ENCODE measurements around the gene CHST11.

CHST11 gene

GRCh38 chr12:104575442-104576186, 118.9 kb downstream of the CHST11 start:
- no peaks in the 10 kb centered on the region for H3K27me3 ChIP-seq (ENCODE audit: control insufficient read depth in 1 of 2, insufficient read depth in 2 of 2, low read length in 2 of 2)
- H3K4me1 ChIP-seq (ENCODE audit: control insufficient read depth in 1 of 2, insufficient read depth in 2 of 2, low read length in 2 of 2), result peaks cover 11 to 18% of the 10 kb centered on the region in 2 donors
- H3K9me3 ChIP-seq (ENCODE audit: control insufficient read depth in 1 of 2, low read length in 2 of 2), result no peaks in the 10 kb centered on the region
- no peak overlapping the region for H3K4me3 ChIP-seq (ENCODE audit: low read depth in 1 of 2, low read length in 2 of 2)
- no peak overlapping the region for H3K9ac ChIP-seq (ENCODE audit: low read depth in 1 of 2, low read length in 2 of 2)
- no peak overlapping the region for H3K27ac ChIP-seq (ENCODE audit: low read depth, low read length)
- no peaks in the 10 kb centered on the region for H3K36me3 ChIP-seq (ENCODE audit: control insufficient read depth in 1 of 2, insufficient read depth in 2 of 2, low read length in 2 of 2)

- peaks cover 16 to 21% of the 10 kb centered on the region in 2 donors for H3K4me1 ChIP-seq (ENCODE audit: control insufficient read depth in 1 of 2, insufficient read depth in 2 of 2, low read length in 2 of 2)
- no peaks in the 10 kb centered on the region for H3K36me3 ChIP-seq (ENCODE audit: control insufficient read depth in 1 of 2, insufficient read depth in 2 of 2, low read length in 2 of 2)
- no peaks in the 10 kb centered on the region for H3K9me3 ChIP-seq (ENCODE audit: control insufficient read depth in 1 of 2, low read length in 2 of 2)
- no peak overlapping the region for H3K9ac ChIP-seq (ENCODE audit: low read depth in 1 of 2, low read length in 2 of 2)
- H3K27me3 ChIP-seq (ENCODE audit: control insufficient read depth in 1 of 2, insufficient read depth in 2 of 2, low read length in 2 of 2), result no peaks in the 10 kb centered on the region
- H3K27ac ChIP-seq (ENCODE audit: low read depth, low read length), result no peak overlapping the region
- no peak overlapping the region for H3K4me3 ChIP-seq (ENCODE audit: low read depth in 1 of 2, low read length in 2 of 2)
These were observed 119.5 kb downstream of the CHST11 start for GRCh38 chr12:104576187-104576778.

GRCh38 chr12:104576980-104577580, 120.3 kb downstream of the CHST11 start:
- peaks cover 20 to 29% of the 10 kb centered on the region in 2 donors for H3K4me1 ChIP-seq (ENCODE audit: control insufficient read depth in 1 of 2, insufficient read depth in 2 of 2, low read length in 2 of 2)

GRCh38 chr12:104577581-104577981, 120.8 kb downstream of the CHST11 start:
- peaks cover 20 to 30% of the 10 kb centered on the region in 2 donors for H3K4me1 ChIP-seq (ENCODE audit: control insufficient read depth in 1 of 2, insufficient read depth in 2 of 2, low read length in 2 of 2)

More at GRCh38 chr12:104576980-104577580, 120.3 kb downstream of the CHST11 start:
- H3K4me3 ChIP-seq (ENCODE audit: low read depth in 1 of 2, low read length in 2 of 2), result no peak overlapping the region
- no peak overlapping the region for H3K27ac ChIP-seq (ENCODE audit: low read depth, low read length)
- no peaks in the 10 kb centered on the region for H3K27me3 ChIP-seq (ENCODE audit: control insufficient read depth in 1 of 2, insufficient read depth in 2 of 2, low read length in 2 of 2)
- no peaks in the 10 kb centered on the region for H3K36me3 ChIP-seq (ENCODE audit: control insufficient read depth in 1 of 2, insufficient read depth in 2 of 2, low read length in 2 of 2)
- H3K9me3 ChIP-seq (ENCODE audit: control insufficient read depth in 1 of 2, low read length in 2 of 2), result no peaks in the 10 kb centered on the region
- no peak overlapping the region for H3K9ac ChIP-seq (ENCODE audit: low read depth in 1 of 2, low read length in 2 of 2)

GRCh38 chr12:104578453-104578852, 121.7 kb downstream of the CHST11 start:
- H3K36me3 ChIP-seq (ENCODE audit: control insufficient read depth in 1 of 2, insufficient read depth in 2 of 2, low read length in 2 of 2), result no peaks in the 10 kb centered on the region
- H3K27ac ChIP-seq (ENCODE audit: low read depth, low read length), result no peak overlapping the region
- H3K4me3 ChIP-seq (ENCODE audit: low read depth in 1 of 2, low read length in 2 of 2), result no peak overlapping the region
- H3K9ac ChIP-seq (ENCODE audit: low read depth in 1 of 2, low read length in 2 of 2), result no peak overlapping the region
- H3K9me3 ChIP-seq (ENCODE audit: control insufficient read depth in 1 of 2, low read length in 2 of 2), result no peaks in the 10 kb centered on the region
- H3K4me1 ChIP-seq (ENCODE audit: control insufficient read depth in 1 of 2, insufficient read depth in 2 of 2, low read length in 2 of 2), result peaks cover 20 to 30% of the 10 kb centered on the region in 2 donors
- H3K27me3 ChIP-seq (ENCODE audit: control insufficient read depth in 1 of 2, insufficient read depth in 2 of 2, low read length in 2 of 2), result no peaks in the 10 kb centered on the region

More at GRCh38 chr12:104577581-104577981, 120.8 kb downstream of the CHST11 start:
- no peaks in the 10 kb centered on the region for H3K27me3 ChIP-seq (ENCODE audit: control insufficient read depth in 1 of 2, insufficient read depth in 2 of 2, low read length in 2 of 2)
- no peaks in the 10 kb centered on the region for H3K36me3 ChIP-seq (ENCODE audit: control insufficient read depth in 1 of 2, insufficient read depth in 2 of 2, low read length in 2 of 2)
- no peaks in the 10 kb centered on the region for H3K9me3 ChIP-seq (ENCODE audit: control insufficient read depth in 1 of 2, low read length in 2 of 2)
- no peak overlapping the region for H3K9ac ChIP-seq (ENCODE audit: low read depth in 1 of 2, low read length in 2 of 2)
- H3K4me3 ChIP-seq (ENCODE audit: low read depth in 1 of 2, low read length in 2 of 2), result no peak overlapping the region
- H3K27ac ChIP-seq (ENCODE audit: low read depth, low read length), result no peak overlapping the region

- Histone ChIP-seq H3K9me3 (ENCODE audit: control insufficient read depth in 1 of 2, low read length in 2 of 2) (no peaks in the 10 kb centered on the region), H3K36me3 (ENCODE audit: control insufficient read depth in 1 of 2, insufficient read depth in 2 of 2, low read length in 2 of 2) (no peaks in the 10 kb centered on the region), H3K27me3 (ENCODE audit: control insufficient read depth in 1 of 2, insufficient read depth in 2 of 2, low read length in 2 of 2) (no peaks in the 10 kb centered on the region), H3K4me1 (ENCODE audit: control insufficient read depth in 1 of 2, insufficient read depth in 2 of 2, low read length in 2 of 2) (peaks cover 20 to 30% of the 10 kb centered on the region in 2 donors), H3K9ac (ENCODE audit: low read depth in 1 of 2, low read length in 2 of 2) (no peak overlapping the region), H3K4me3 (ENCODE audit: low read depth in 1 of 2, low read length in 2 of 2) (no peak overlapping the region), H3K27ac (ENCODE audit: low read depth, low read length) (no peak overlapping the region)
These were observed 123.2 kb downstream of the CHST11 start for GRCh38 chr12:104579718-104580495.

GRCh38 chr12:104581005-104581570, 124.3 kb downstream of the CHST11 start:
- H3K27ac ChIP-seq (ENCODE audit: low read depth, low read length), result no peak overlapping the region
- H3K36me3 ChIP-seq (ENCODE audit: control insufficient read depth in 1 of 2, insufficient read depth in 2 of 2, low read length in 2 of 2), result no peaks in the 10 kb centered on the region
- no peak overlapping the region for H3K4me3 ChIP-seq (ENCODE audit: low read depth in 1 of 2, low read length in 2 of 2)
- H3K9ac ChIP-seq (ENCODE audit: low read depth in 1 of 2, low read length in 2 of 2), result no peak overlapping the region
- no peaks in the 10 kb centered on the region for H3K9me3 ChIP-seq (ENCODE audit: control insufficient read depth in 1 of 2, low read length in 2 of 2)
- no peaks in the 10 kb centered on the region for H3K27me3 ChIP-seq (ENCODE audit: control insufficient read depth in 1 of 2, insufficient read depth in 2 of 2, low read length in 2 of 2)
- peaks cover 20 to 26% of the 10 kb centered on the region in 2 donors for H3K4me1 ChIP-seq (ENCODE audit: control insufficient read depth in 1 of 2, insufficient read depth in 2 of 2, low read length in 2 of 2)

GRCh38 chr12:104582739-104583138, 126.0 kb downstream of the CHST11 start:
- Histone ChIP-seq H3K4me1 (ENCODE audit: control insufficient read depth in 1 of 2, insufficient read depth in 2 of 2, low read length in 2 of 2) (peaks cover 20 to 21% of the 10 kb centered on the region in 2 donors), H3K9ac (ENCODE audit: low read depth in 1 of 2, low read length in 2 of 2) (no peak overlapping the region), H3K27ac (ENCODE audit: low read depth, low read length) (no peak overlapping the region), H3K27me3 (ENCODE audit: control insufficient read depth in 1 of 2, insufficient read depth in 2 of 2, low read length in 2 of 2) (no peaks in the 10 kb centered on the region), H3K36me3 (ENCODE audit: control insufficient read depth in 1 of 2, insufficient read depth in 2 of 2, low read length in 2 of 2) (no peaks in the 10 kb centered on the region), H3K4me3 (ENCODE audit: low read depth in 1 of 2, low read length in 2 of 2) (no peak overlapping the region), H3K9me3 (ENCODE audit: control insufficient read depth in 1 of 2, low read length in 2 of 2) (no peaks in the 10 kb centered on the region)

GRCh38 chr12:104583301-104583700, 126.6 kb downstream of the CHST11 start:
- H3K9me3 ChIP-seq (ENCODE audit: control insufficient read depth in 1 of 2, low read length in 2 of 2), result no peaks in the 10 kb centered on the region
- H3K9ac ChIP-seq (ENCODE audit: low read depth in 1 of 2, low read length in 2 of 2), result no peak overlapping the region
- H3K36me3 ChIP-seq (ENCODE audit: control insufficient read depth in 1 of 2, insufficient read depth in 2 of 2, low read length in 2 of 2), result no peaks in the 10 kb centered on the region
- peaks cover 19 to 20% of the 10 kb centered on the region in 2 donors for H3K4me1 ChIP-seq (ENCODE audit: control insufficient read depth in 1 of 2, insufficient read depth in 2 of 2, low read length in 2 of 2)
- H3K27me3 ChIP-seq (ENCODE audit: control insufficient read depth in 1 of 2, insufficient read depth in 2 of 2, low read length in 2 of 2), result no peaks in the 10 kb centered on the region
- H3K27ac ChIP-seq (ENCODE audit: low read depth, low read length), result no peak overlapping the region
- no peak overlapping the region for H3K4me3 ChIP-seq (ENCODE audit: low read depth in 1 of 2, low read length in 2 of 2)
